Activated naive CD8-positive, alpha-beta T cell treated with anti-CD3 and anti-CD28 coated beads, Interleukin-2, amount 50 U/mL, for 16 hours (primary cell): ENCODE data around the gene PPP1R37.
"Not testable (repeated sequence)": the region's sequence is repeated elsewhere in the genome, so short reads cannot be mapped to it uniquely, and the experiment has no call there.

Experiments
- DNase-seq: peaks from one replicate; pipeline ENCODE4 v3.0.0-alpha.2; 2020; ENCODE audit warnings: low read depth, low spot score

The PPP1R37 gene

GRCh38 chr19:45094707-45095106 is 1.7 kb downstream of the PPP1R37 start:
- no peak for DNase-seq

GRCh38 chr19:45095496-45096413 is 2.8 kb downstream of the PPP1R37 start:
- no peak for DNase-seq

- DNase-seq: no peak
These were observed 3.7 kb downstream of the PPP1R37 start for GRCh38 chr19:45096700-45097099.

GRCh38 chr19:45097450-45097775 is 4.4 kb downstream of the PPP1R37 start:
- DNase-seq: no peak

GRCh38 chr19:45097776-45098520 is 5.0 kb downstream of the PPP1R37 start:
- DNase-seq: no peak

GRCh38 chr19:45098521-45099466 is 5.8 kb downstream of the PPP1R37 start:
- no peak for DNase-seq

GRCh38 chr19:45099467-45100191 is 6.7 kb downstream of the PPP1R37 start:
- no peak for DNase-seq

GRCh38 chr19:45100201-45100600 is 7.2 kb downstream of the PPP1R37 start:
- no peak for DNase-seq

- no peak for DNase-seq
These were observed 7.9 kb downstream of the PPP1R37 start for GRCh38 chr19:45100846-45101252.

GRCh38 chr19:45101806-45102205 is 8.8 kb downstream of the PPP1R37 start:
- DNase-seq: no peak

GRCh38 chr19:45102481-45102880 is 9.5 kb downstream of the PPP1R37 start:
- DNase-seq: no peak

GRCh38 chr19:45103156-45103507 is 10.2 kb downstream of the PPP1R37 start:
- no peak for DNase-seq

- no peak for DNase-seq
These were observed 10.7 kb downstream of the PPP1R37 start for GRCh38 chr19:45103508-45104319.

GRCh38 chr19:45104658-45105349 is 11.8 kb downstream of the PPP1R37 start:
- DNase-seq: no peak

- DNase-seq: not testable (repeated sequence)
These were observed 13.4 kb downstream of the PPP1R37 start for GRCh38 chr19:45106363-45106762.

- no peak for DNase-seq
These were observed 14.7 kb downstream of the PPP1R37 start for GRCh38 chr19:45107621-45108150.

- DNase-seq: no peak
These were observed 17.9 kb downstream of the PPP1R37 start for GRCh38 chr19:45110851-45111266.

GRCh38 chr19:45112111-45112827 is 19.3 kb downstream of the PPP1R37 start:
- DNase-seq: no peak

GRCh38 chr19:45113628-45114027 is 20.6 kb downstream of the PPP1R37 start:
- no peak for DNase-seq
